B cell (primary cell): ENCODE measurements around the gene MAD1L1.

Source experiments
- CTCF ChIP-seq: fragments of 200-600 bp; IDR thresholded peaks from one replicate; pipeline ENCODE4 v1.8.0; 2022; ENCODE audit warnings: antibody characterized with exemption, mild to moderate bottlenecking
- EZH2 ChIP-seq: IDR thresholded peaks from 2 replicates; pipeline ENCODE4 v1.6.1; 2012; ENCODE audit warnings: borderline replicate concordance, low read depth, mild to moderate bottlenecking, moderate library complexity, low read length; ENCODE audit not compliant: insufficient read depth, poor library complexity, severe bottlenecking

- TF ChIP-seq CTCF, result no peak
- TF ChIP-seq EZH2, result no peak
Observed at GRCh38 chr7:2041496-2042367, 191.0 kb downstream of the MAD1L1 start.
